ENCODE data around the gene PRKCA. TPM values are rescaled to one million over a fixed set of nuclear protein-coding genes. Genes with fewer than 3 reads are reported as not detected.

Gene PRKCA
- total and polyA plus RNA-seq, 10 of the 15 experiments (the other 5 are each of a cell fraction or from before 2014, with no cell fraction given), result 0.11 to 14.6 (median 0.72) TPM

GRCh38 chr17:66713533-66714042 lies 411.2 kb downstream of the PRKCA start (continued):
- TF ChIP-seq STAT1 (conservative IDR thresholded peaks at IDR 0.05) (no peak), NFYB (IDR thresholded peaks at IDR 0.05; ENCODE audit: insufficient read depth, low read depth, low read length) (no peak), STAT3 (IDR thresholded peaks at IDR 0.05; ENCODE audit: low read depth, low read length) (no peak), HCFC1 (IDR thresholded peaks at IDR 0.05; ENCODE audit: low read length) (no peak), PBX3 (IDR thresholded peaks at IDR 0.05; ENCODE audit: insufficient replicate concordance, low read depth, low read length) (peak; percentile 48), NBN (IDR thresholded peaks at IDR 0.05) (peak; percentile 82), CREM (IDR thresholded peaks at IDR 0.05; ENCODE audit: low read depth) (peak; percentile 86), TCF7 (IDR thresholded peaks at IDR 0.05; ENCODE audit: borderline replicate concordance) (no peak; the same call in 1 of the 2 replicates), TARDBP (IDR thresholded peaks at IDR 0.05; ENCODE audit: borderline replicate concordance) (no peak), USF2 (IDR thresholded peaks at IDR 0.05; ENCODE audit: borderline replicate concordance, low read depth, low read length) (no peak), MAX (IDR thresholded peaks at IDR 0.05; ENCODE audit: low read depth, low read length) (no peak; the same call in 1 of the 2 replicates), SMAD5 (IDR thresholded peaks at IDR 0.05; ENCODE audit: low read depth) (no peak), RAD51 (IDR thresholded peaks at IDR 0.05) (peak; percentile 45; the same call in 1 of the 2 replicates), HDAC6 (IDR thresholded peaks at IDR 0.05; ENCODE audit: unreplicated experiment) (no peak), KLF5 (IDR thresholded peaks at IDR 0.05; ENCODE audit: partially characterized antibody) (peak; percentile 87), IKZF1 (conservative IDR thresholded peaks at IDR 0.05) (peak; percentile 98), ETV6 (conservative IDR thresholded peaks at IDR 0.05 in 1 of 2, IDR thresholded peaks at IDR 0.05 in 1 of 2; ENCODE audit: borderline replicate concordance in 1 of 2, low read depth in 1 of 2) (peak in 1 of 2 experiments; percentile 69; a peak in 1 of 4 replicates), MEF2B (IDR thresholded peaks at IDR 0.05; ENCODE audit: partially characterized antibody, poor library complexity, severe bottlenecking) (peak; percentile 98), TCF3 (IDR thresholded peaks at IDR 0.05; ENCODE audit: borderline replicate concordance, insufficient read depth, low read depth, low read length) (no peak), ZBTB40 (IDR thresholded peaks at IDR 0.05; ENCODE audit: borderline replicate concordance) (no peak), SUPT20H (IDR thresholded peaks at IDR 0.05; ENCODE audit: borderline replicate concordance, control insufficient read depth, low read depth, low read length) (no peak), CHD2 (IDR thresholded peaks at IDR 0.05; ENCODE audit: borderline replicate concordance, low read depth, low read length) (peak; percentile 90), MYC (IDR thresholded peaks at IDR 0.05; ENCODE audit: insufficient read depth, insufficient read length, insufficient replicate concordance, low read length, severe bottlenecking) (no peak), ATF7 (IDR thresholded peaks at IDR 0.05; ENCODE audit: low read depth) (peak; percentile 97)

All from GM12878 (cell line).